NCI-H1105 treated with DMSO at 0.1 percent for 48 hours (cell line): Measurements from ENCODE around the gene ATXN2.
"Not testable (repeated sequence)": the region's sequence is repeated elsewhere in the genome, so short reads cannot be mapped to it uniquely, and the experiment has no call there.

ENCODE experiments used
- DNase-seq: peaks from one replicate; lab custom pipeline; 2025; lab: John Stamatoyannopoulos, UW

ATXN2 gene

GRCh38 chr12:111599453-111600204 is 514 bp upstream of the ATXN2 start:
- DNase-seq = peak; percentile 89

- no peak for DNase-seq
These were observed 1.1 kb downstream of the ATXN2 start for GRCh38 chr12:111597831-111598636.

- DNase-seq = peak; percentile 52
These were observed 1.9 kb downstream of the ATXN2 start for GRCh38 chr12:111596985-111597830.

- DNase-seq = not testable (repeated sequence)
These were observed 3.7 kb downstream of the ATXN2 start for GRCh38 chr12:111595341-111595835.

GRCh38 chr12:111591399-111592010 is 7.6 kb downstream of the ATXN2 start:
- not testable (repeated sequence) for DNase-seq

- no peak for DNase-seq
These were observed 8.6 kb downstream of the ATXN2 start for GRCh38 chr12:111590552-111590951.

- DNase-seq = no peak
These were observed 9.5 kb downstream of the ATXN2 start for GRCh38 chr12:111589601-111590000.

GRCh38 chr12:111588010-111588409 is 11.1 kb downstream of the ATXN2 start:
- DNase-seq = no peak

GRCh38 chr12:111586986-111587385 is 12.1 kb downstream of the ATXN2 start:
- no peak for DNase-seq

- no peak for DNase-seq
These were observed 13.4 kb downstream of the ATXN2 start for GRCh38 chr12:111585690-111586089.

- DNase-seq = no peak
These were observed 14.2 kb downstream of the ATXN2 start for GRCh38 chr12:111584959-111585358.

GRCh38 chr12:111583506-111583905 is 15.6 kb downstream of the ATXN2 start:
- not testable (repeated sequence) for DNase-seq

- no peak for DNase-seq
These were observed 16.9 kb downstream of the ATXN2 start for GRCh38 chr12:111582133-111582747.

- no peak for DNase-seq
These were observed 17.5 kb downstream of the ATXN2 start for GRCh38 chr12:111581434-111582132.

GRCh38 chr12:111580737-111581136 is 18.4 kb downstream of the ATXN2 start:
- DNase-seq = no peak

- no peak for DNase-seq
These were observed 19.0 kb downstream of the ATXN2 start for GRCh38 chr12:111580119-111580425.

GRCh38 chr12:111578971-111579340 is 20.2 kb downstream of the ATXN2 start:
- no peak for DNase-seq

GRCh38 chr12:111578276-111578970 is 20.7 kb downstream of the ATXN2 start:
- no peak for DNase-seq

GRCh38 chr12:111574797-111575443 is 24.2 kb downstream of the ATXN2 start:
- DNase-seq = no peak

GRCh38 chr12:111573476-111573875 is 25.6 kb downstream of the ATXN2 start:
- no peak for DNase-seq
